ENCODE results near the gene FLT3LG. TPM values are rescaled to one million over a fixed set of nuclear protein-coding genes. Genes with fewer than 3 reads are reported as not detected.

FLT3LG gene
- total RNA-seq, 2 experiments from 2014 or later: 8.2 to 8.4 TPM

- BruUV-seq (replicated peaks): no TSS peak
- H3K4me2 ChIP-seq (ENCODE audit: low read length): no peak overlapping the region
- H3K4me1 ChIP-seq (ENCODE audit: insufficient read depth, low read length, poor library complexity, severe bottlenecking): peaks cover 11% of the 10 kb centered on the region
- H4K20me1 ChIP-seq (ENCODE audit: insufficient read depth, low read length): no peaks in the 10 kb centered on the region
- H3K27ac ChIP-seq (ENCODE audit: low read depth, low read length, poor library complexity, severe bottlenecking): no peak overlapping the region
- ChIA-PET POLR2A (no interaction called here), CTCF (ENCODE audit: unreplicated experiment) (interaction anchor here (0.6 kb wide), 1 partner anchor 905 kb away, joined by 3 read pairs; no protein-coding TSS in a partner anchor)
- no peak overlapping the region for H2AFZ ChIP-seq (ENCODE audit: low read length)
- H3K79me2 ChIP-seq (ENCODE audit: insufficient read depth, low read depth, low read length): no peaks in the 10 kb centered on the region
- intact Hi-C loops (cut with micrococcal nuclease; ENCODE audit: unreplicated experiment): loop anchor here (5.0 kb wide), 2 partner anchors 54 to 169 kb away; partner anchors contain the start of gene PRMT1
- no peak for DNase-seq (ENCODE audit: low spot score)
- H3K9me3 ChIP-seq (ENCODE audit: low read length): no peaks in the 10 kb centered on the region
- TF ChIP-seq EZH2phosphoT487 (IDR thresholded peaks at IDR 0.05; ENCODE audit: borderline replicate concordance, low read depth, low read length): no peak
- TF ChIP-seq, protein P1, sequence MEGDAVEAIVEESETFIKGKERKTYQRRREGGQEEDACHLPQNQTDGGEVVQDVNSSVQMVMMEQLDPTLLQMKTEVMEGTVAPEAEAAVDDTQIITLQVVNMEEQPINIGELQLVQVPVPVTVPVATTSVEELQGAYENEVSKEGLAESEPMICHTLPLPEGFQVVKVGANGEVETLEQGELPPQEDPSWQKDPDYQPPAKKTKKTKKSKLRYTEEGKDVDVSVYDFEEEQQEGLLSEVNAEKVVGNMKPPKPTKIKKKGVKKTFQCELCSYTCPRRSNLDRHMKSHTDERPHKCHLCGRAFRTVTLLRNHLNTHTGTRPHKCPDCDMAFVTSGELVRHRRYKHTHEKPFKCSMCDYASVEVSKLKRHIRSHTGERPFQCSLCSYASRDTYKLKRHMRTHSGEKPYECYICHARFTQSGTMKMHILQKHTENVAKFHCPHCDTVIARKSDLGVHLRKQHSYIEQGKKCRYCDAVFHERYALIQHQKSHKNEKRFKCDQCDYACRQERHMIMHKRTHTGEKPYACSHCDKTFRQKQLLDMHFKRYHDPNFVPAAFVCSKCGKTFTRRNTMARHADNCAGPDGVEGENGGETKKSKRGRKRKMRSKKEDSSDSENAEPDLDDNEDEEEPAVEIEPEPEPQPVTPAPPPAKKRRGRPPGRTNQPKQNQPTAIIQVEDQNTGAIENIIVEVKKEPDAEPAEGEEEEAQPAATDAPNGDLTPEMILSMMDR (conservative IDR thresholded peaks at IDR 0.05; ENCODE audit: low read length): no peak
- no peaks in the 10 kb centered on the region for H3K36me3 ChIP-seq (ENCODE audit: insufficient read depth, low read length)
- no peak overlapping the region for H3K4me3 ChIP-seq (ENCODE audit: low read depth, low read length, poor library complexity, severe bottlenecking)
- H3K9me2 ChIP-seq (ENCODE audit: insufficient read depth, low read length): no peaks in the 10 kb centered on the region
Measured at GRCh38 chr19:49507803-49508494, 33.9 kb downstream of the FLT3LG start.

- H3K4me1 ChIP-seq (ENCODE audit: insufficient read depth, low read length, poor library complexity, severe bottlenecking): peaks cover 21% of the 10 kb centered on the region
- no peaks in the 10 kb centered on the region for H3K9me2 ChIP-seq (ENCODE audit: insufficient read depth, low read length)
- BruUV-seq (replicated peaks): TSS peak; percentile 69
- H3K36me3 ChIP-seq (ENCODE audit: insufficient read depth, low read length): no peaks in the 10 kb centered on the region
- H3K4me2 ChIP-seq (ENCODE audit: low read length): peak overlapping the region; percentile 75
- intact Hi-C loops (cut with micrococcal nuclease; ENCODE audit: unreplicated experiment): no loop called here
- POLR2A ChIA-PET: interaction anchor here (1.0 kb wide), 1 partner anchor 127 kb away, joined by 4 read pairs; the partner anchor contains the start of gene RRAS
- no peak overlapping the region for H3K27ac ChIP-seq (ENCODE audit: low read depth, low read length, poor library complexity, severe bottlenecking)
- H3K4me3 ChIP-seq (ENCODE audit: low read depth, low read length, poor library complexity, severe bottlenecking): peak overlapping the region; percentile 73
- DNase-seq (ENCODE audit: low spot score): peak; percentile 59
- H3K9me3 ChIP-seq (ENCODE audit: low read length): no peaks in the 10 kb centered on the region
- no peaks in the 10 kb centered on the region for H3K79me2 ChIP-seq (ENCODE audit: insufficient read depth, low read depth, low read length)
- H4K20me1 ChIP-seq (ENCODE audit: insufficient read depth, low read length): no peaks in the 10 kb centered on the region
- TF ChIP-seq, protein P1 (conservative IDR thresholded peaks at IDR 0.05; ENCODE audit: low read length): no peak
- no peak for TF ChIP-seq EZH2phosphoT487 (IDR thresholded peaks at IDR 0.05; ENCODE audit: borderline replicate concordance, low read depth, low read length)
- peak overlapping the region; percentile 79 for H2AFZ ChIP-seq (ENCODE audit: low read length)
- CTCF ChIA-PET (ENCODE audit: unreplicated experiment): interaction anchor here (0.6 kb wide), 1 partner anchor 164 kb away, joined by 3 read pairs; the partner anchor contains the start of gene PRMT1
Measured at GRCh38 chr19:49512970-49513745, 39.1 kb downstream of the FLT3LG start.

Data from OCI-LY7 (cell line).